Right lobe of liver (tissue), 4 donors: ENCODE measurements around the gene REC114.

Experiments used
- POLR2A ChIP-seq: fragments of 450-650 bp; IDR thresholded peaks from one replicate; pipeline ENCODE4 v1.6.1; 2017; ENCODE audit warnings: antibody characterized with exemption, mild to moderate bottlenecking
- TF ChIP-seq, protein P1 (sequence below), 4 donors: fragments of 200-600 bp in 3 of 4; fragments of 450-650 bp in 1 of 4; IDR thresholded peaks; one replicate each; pipeline versions ENCODE4 v1.5.1 to v1.8.0; 2016 to 2022; ENCODE audit warnings: antibody characterized with exemption in 4 of 4, mild to moderate bottlenecking in 2 of 4
- donor health status: DM: no; HTN: no; CAD: no.
- donor health status: DM: no; HTN: no; CAD: no.
- donor health status: DM: no; HTN: yes; CAD: no.

DNA sequence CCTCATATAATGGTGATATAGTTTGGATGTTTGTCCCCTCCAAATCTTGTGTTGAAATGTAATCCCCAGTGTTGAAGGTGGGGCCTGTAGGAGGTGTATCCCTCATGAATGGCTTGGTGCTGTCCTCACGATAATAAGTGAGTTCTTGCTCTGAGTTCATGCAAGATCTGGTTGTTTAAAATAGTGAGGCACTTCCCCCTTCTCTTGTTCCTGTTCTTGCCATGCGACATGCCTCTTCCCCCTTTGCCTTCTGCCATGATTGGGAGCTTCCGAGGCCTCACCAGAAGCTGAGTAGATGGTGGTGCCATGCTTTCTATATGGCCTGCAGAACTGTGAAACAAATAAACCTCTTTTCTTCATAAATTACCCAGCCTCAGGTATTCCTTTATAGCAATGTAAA, 39.2 kb downstream of the REC114 start:
- no peak for TF ChIP-seq POLR2A
- TF ChIP-seq, protein P1, sequence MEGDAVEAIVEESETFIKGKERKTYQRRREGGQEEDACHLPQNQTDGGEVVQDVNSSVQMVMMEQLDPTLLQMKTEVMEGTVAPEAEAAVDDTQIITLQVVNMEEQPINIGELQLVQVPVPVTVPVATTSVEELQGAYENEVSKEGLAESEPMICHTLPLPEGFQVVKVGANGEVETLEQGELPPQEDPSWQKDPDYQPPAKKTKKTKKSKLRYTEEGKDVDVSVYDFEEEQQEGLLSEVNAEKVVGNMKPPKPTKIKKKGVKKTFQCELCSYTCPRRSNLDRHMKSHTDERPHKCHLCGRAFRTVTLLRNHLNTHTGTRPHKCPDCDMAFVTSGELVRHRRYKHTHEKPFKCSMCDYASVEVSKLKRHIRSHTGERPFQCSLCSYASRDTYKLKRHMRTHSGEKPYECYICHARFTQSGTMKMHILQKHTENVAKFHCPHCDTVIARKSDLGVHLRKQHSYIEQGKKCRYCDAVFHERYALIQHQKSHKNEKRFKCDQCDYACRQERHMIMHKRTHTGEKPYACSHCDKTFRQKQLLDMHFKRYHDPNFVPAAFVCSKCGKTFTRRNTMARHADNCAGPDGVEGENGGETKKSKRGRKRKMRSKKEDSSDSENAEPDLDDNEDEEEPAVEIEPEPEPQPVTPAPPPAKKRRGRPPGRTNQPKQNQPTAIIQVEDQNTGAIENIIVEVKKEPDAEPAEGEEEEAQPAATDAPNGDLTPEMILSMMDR (IDR thresholded peaks at IDR 0.05): no peak
